Stimulated activated CD8-positive, alpha-beta memory T cell treated with anti-CD3 and anti-CD28 coated beads, Interleukin-2, amount 100 ng/mL, for 1 hour (primary cell): Measurements from ENCODE around the gene PINLYP.
"Not testable (repeated sequence)": the region's sequence is repeated elsewhere in the genome, so short reads cannot be mapped to it uniquely, and the experiment has no call there.

Experiments used
- DNase-seq, 2 donors: peaks; one replicate each; pipeline ENCODE4 v3.0.0-alpha.2; 2020; ENCODE audit warnings: low read depth in 2 of 2

Gene PINLYP

DNA sequence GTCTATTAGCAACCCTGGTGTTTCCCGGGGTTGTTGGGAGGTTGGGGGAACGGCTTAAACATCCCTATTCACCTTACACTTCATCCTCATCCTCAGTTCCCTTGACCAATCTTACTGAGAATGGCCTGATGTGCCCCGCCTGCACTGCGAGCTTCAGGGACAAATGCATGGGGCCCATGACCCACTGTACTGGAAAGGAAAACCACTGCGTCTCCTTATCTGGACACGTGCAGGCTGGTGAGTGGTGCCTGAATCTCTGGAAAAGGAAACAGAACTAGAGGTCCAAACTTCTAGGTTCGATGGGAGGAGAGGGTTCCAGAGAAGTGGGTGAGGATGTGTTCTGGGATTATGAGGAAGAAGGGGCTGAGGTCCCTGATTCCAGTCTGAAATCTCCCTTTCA, 5.9 kb downstream of the PINLYP start:
- no peak for DNase-seq

DNA sequence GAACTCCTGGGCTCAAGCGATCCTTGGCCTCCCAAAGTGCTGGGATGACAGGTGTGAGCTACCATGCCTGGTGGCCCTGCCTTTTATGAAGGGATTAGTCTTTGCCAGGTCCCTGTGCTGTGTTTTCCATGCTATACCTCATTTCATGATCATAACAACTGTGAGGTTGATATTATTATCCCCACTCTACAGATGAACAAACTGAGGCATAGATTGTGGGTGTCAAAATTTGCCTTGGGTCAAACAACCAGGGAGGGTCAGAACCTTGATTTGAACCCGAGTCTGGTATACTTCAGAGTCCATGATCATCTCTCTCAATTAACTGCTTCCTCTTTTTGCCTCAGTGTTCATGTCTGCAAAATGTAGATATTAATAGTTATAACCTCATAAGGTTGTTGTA, 6.9 kb downstream of the PINLYP start:
- no peak for DNase-seq

DNA sequence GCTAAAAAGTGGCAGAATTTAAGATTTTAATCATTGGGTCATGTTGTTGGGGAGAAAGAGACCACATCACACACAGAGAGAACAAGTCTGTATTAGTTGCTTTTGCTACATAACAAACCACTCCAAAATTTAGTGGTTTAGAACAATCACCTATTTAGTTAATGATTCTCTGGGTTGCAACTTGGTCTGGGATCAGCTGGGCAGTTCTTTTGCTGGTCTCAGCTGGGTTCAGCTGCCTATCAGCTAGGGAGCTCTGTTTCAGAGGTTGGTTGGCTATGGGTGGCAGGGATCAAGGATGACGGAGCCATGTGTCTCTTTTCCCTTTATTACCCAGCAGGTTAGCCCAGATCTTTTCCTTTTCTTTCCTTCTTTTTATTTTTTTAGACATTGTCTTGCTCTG, 8.9 kb downstream of the PINLYP start:
- DNase-seq: no peak

DNA sequence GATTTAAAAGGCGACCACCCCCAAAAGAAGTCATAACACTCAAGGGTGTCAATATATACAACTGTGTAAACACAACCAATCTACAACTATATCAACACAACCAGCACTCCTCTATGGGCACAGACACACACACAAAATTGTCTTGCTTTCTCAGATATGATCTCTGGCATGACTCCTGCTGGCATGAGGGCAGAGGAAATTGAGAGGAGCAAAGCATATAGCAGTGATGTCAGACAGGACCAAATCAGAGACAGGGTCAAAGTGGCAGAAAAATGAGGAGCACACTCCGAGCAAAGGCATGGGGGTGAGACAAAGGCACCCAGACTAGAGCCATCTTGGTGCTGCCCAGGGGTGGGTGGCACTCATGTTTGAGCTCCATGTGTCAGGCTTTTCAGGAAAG, 10.7 kb downstream of the PINLYP start:
- DNase-seq: no peak

DNA sequence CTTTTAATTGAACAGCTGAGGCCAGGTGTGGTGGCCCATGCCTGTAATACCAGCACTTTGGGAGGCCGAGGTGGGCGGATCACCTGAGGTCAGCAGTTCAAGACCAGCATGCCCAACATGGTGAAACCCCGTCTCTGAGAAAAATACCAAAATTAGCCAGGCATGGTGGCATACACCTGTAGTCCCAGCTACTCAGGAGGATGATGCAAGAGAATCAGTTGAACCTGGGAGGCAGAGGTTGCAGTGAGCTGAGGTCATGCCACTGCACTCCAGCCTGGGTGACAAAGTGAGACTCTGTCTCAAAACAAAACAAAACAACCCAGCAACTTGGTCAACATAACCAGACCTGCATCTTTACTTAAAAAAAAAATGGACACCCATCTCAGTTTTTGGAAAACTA, 11.4 kb downstream of the PINLYP start:
- not testable (repeated sequence) for DNase-seq

DNA sequence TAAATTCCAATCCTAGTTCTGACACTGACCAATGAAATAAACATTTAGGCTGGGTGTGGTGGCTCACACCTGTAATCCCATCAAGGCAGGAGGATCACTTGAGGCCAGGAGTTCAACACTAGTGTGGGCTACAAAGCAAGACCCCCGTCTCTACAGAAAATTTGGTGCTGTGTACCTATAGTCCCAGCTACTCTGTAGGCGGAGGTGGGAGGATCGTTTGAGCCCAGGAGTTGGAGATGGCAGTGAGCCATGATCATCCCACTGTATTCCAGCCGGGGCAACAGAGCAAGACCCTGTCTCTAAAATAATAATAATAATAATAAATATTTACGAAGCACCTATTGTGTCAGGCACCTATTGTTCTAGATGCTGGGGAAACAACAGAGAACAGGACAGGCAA, 13.7 kb downstream of the PINLYP start:
- no peak for DNase-seq

DNA sequence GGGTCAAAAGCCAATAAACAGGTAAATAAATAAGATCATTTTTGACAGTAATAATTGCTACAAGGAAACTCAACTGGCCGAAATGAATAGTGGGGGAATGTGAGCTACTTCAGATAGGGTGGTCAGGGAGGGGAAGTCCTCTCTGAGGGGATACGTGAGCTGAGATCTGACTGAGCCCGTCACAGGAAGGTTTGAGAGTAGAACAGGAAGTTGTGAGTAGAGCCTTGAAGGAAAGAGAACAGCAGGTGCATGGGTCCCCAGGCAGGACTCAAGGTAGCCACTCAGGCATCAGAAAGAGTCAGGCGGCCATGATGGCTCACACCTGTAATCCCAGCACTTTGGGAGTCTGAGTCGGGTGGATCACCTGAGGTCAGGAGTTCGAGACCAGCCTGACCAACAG, 14.1 kb downstream of the PINLYP start:
- DNase-seq: no peak

DNA sequence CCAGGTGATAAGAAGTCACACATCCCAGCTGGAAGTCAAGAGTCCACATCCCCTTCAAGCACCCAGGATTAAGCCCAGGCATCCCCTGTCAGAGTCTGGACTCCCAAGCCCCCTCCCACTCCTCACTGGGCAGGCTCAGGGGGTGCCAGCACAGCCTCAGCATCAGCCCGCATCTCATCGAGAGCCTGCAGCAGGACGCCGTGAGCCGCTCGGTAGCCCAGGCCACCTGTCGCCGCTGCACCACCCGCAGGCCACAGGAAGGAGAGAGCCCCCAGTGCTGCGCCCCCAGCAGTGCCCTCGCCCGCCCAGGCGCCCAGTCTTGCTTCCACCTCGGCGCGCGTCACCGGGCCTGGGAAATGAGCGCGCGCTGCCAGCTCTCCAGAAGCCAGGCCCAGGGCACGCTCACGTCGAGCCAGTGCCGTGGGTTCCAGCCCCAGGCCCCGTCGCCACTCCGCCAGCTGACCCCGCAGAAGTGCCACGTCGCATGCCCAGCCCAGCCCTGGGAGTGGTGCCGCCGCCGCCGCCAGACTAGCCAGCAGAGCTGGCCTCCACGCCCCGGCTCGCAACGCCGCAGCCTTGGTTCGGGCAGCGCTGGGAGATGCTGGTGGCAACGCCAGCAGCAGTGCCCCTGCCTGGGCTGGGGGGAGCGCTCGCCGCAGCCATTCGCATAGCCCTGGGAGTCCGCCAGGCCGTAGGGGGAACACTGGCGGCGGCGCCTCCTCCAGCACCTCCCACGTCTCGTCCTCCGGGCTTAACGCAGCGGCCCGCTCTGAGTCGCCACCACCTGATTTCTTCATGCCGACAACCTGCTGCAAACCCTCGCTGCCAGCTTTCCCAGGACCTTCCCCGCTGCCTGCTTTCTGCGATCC, 16.5 kb downstream of the PINLYP start:
- no peak for DNase-seq

DNA sequence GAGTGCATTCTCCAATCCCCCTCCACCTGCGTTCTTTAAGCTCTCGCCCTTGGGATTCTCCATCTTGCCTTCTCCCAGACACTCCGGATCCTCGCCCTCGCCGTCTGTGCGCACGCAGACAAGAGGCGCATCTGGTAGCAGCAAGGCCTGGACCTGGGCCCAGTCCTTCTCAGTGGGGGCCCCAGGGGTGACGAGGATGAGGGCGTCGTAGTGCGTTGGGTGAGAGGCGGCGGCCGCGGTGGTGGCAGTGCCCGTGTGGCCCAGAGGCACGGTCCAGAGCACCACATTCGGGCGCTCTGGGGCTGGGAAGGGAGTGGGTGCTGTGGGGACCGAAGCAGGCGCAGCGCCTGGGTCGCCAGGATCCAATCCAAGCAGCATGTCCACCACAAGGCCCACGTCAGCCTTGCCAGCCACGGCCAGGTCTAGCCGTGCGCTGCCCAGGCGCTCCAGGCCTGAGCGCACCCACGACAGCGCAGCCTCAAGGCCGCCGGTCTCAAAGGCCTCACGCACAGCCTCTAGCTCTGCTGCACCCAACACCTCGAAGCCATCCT, 17.3 kb downstream of the PINLYP start:
- no peak for DNase-seq

DNA sequence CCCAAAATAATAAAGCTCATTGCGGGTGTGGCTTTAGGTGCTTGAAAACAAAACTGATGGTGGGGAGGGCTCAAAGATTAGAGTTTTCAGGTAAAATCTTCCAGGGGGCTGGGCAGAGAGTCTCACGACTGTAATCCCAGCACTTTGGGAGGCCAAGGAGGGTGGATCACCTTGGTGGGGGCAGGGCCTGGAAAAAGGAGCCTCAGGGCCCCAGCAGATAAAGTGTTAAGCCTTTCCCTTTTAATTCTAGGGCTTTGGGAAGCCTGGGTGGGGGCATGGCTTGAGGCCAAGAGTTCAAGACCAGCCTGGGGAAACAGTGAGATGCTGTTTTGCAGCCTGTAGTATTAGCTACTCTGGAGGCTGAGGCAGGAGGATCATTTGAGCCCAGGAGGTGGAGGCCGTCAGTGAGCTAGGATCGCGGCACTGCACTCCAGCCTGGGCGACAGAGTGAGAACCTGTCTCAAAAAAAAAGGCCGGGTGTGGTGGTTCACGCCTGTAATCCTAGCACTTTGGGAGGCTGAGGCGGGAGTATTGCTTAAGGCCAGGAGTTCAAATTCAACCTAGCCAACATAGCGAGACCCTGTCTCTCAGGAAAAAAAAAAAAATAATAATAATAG, 18.6 kb downstream of the PINLYP start:
- no peak for DNase-seq

- DNase-seq: peak; percentile 37 to 47
These were observed 19.4 kb downstream of the PINLYP start for GRCh38 chr19:43594710-43595604.

DNA sequence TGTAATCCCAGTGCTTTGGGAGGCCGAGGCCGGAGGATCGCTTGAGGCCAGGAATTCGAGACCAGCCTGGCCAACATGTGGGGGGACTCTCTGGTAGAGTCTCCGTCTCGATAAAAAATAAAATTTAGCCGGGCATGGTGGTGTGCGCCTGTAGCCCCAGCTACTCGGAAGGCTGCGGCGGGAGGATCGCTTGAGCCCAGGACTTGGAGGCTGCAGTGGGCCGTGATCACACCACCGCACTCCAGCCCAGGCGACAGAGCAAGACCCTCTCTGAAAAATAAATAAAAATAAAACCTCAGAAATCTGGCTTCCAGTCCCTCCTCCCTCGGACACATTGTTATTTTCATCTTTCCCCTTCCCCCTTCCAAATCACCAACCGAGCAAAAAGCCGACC, 20.0 kb downstream of the PINLYP start:
- DNase-seq: no peak

- DNase-seq: peak; percentile 100
These were observed 20.6 kb downstream of the PINLYP start, which contains the start of the genes IRGQ and ZNF576 for GRCh38 chr19:43595999-43596841. IRGQ (minus strand) TSS chr19:43596134; CDS start chr19:43595338, 796 bp downstream. ZNF576 (plus strand) TSS chr19:43596595; CDS start chr19:43597109, 514 bp downstream.

DNA sequence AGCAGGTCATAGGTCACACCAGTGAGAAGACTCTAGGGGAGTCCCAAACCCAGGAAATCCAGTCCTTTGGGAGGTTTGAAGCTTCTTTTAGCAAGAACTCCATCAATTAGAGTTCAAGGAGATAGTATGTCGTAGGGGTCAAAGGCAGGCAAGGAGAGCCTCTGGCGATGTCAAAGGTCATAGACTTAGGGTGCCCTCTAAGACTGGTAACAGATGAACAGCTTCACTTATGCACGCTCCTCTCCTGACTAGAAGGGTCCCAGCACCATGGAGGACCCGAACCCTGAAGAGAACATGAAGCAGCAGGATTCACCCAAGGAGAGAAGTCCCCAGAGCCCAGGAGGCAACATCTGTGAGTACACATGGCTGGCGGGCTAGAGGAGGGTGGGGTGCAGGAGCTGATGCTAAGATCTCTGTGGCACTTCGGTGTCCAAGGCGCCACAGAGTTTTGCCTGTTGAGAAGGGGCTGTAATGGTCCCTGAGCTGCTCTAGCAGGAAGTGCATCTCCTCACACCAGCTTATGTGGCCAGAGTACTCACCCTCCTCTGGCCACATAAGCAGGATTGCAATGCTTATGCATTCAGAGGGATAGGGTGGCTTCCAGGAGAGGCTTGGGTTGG, 21.4 kb downstream of the PINLYP start:
- no peak for DNase-seq

- DNase-seq: no peak
These were observed 22.3 kb downstream of the PINLYP start for GRCh38 chr19:43597876-43598275.

DNA sequence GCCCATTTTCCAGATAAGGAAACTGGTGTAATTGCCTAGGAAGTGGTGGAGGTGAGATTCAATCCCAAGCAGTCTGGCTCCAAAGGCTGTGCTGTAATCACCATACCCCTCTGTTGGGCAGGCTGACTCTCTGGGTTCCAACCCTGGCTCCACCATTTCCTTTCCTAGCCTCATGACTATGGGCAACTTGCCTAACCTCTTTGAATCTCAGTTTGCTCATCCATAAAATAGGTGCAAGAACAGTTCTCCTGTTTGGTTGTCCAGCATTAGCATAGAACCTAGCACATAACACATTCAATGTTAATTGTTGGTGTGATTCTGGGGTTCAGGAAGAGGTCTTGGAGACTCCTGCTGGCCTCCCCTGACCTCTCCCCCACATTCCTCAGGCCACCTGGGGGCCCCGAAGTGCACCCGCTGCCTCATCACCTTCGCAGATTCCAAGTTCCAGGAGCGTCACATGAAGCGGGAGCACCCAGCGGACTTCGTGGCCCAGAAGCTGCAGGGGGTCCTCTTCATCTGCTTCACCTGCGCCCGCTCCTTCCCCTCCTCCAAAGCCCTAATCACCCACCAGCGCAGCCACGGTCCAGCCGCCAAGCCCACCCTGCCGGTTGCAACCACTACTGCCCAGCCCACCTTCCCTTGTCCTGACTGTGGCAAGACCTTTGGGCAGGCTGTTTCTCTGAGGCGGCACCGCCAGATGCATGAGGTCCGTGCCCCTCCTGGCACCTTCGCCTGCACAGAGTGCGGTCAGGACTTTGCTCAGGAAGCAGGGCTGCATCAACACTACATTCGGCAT, 23.0 kb downstream of the PINLYP start:
- no peak for DNase-seq

DNA sequence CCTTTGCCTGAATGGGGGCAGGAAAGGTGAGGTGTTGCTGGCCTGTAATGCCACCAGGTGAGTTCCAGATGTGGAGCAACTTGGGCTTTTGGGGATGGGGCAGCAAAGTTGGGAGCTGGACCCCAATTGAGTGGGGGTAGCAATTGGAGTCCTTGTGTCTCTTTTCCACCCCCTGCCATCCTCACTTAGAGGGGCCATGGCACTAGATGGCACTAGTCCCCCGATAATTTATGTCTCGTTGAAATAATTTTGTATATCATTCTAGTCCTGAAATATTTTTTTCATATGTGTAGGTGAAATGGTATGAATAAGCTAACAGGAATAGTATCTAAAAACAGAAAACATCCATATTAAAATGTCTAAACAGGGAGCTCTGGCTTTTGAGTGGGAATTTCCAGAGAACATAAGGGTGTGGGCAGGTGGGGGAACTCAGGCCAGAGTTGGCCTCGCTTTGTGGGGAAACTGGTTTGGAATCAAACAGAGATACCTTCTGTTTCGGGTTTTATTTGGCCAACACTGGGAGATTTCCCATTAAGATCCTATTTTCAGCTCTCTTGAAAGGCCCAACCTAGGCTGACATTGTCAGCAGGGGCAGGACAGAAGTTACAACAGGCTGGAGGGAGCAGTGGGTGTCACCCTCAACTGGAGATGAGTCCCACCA, 24.2 kb downstream of the PINLYP start:
- no peak for DNase-seq

DNA sequence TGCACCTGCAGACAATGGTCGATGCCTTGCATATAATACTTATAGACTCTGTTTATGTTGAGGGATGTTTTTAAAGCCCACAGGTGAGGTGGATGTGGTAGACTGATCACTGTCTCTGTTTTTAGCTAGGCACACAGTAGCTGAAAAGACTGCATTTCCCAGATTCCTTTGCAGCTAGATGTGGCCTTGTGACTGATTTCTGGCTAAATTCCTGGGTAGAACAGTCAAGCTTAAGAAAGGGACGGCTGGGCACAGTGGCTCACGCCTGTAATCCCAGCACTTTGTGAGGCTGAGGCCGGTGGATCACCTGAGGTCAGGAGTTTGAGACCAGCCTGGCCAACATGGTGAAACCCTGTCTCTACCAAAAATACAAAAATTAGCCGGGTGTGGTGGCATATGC, 24.7 kb downstream of the PINLYP start:
- not testable (repeated sequence) for DNase-seq
